GM12875 (cell line): ENCODE measurements around the gene CALML3.

ENCODE experiments used
- H3K4me3 ChIP-seq: one replicate; pipeline ENCODE4 v1.5.1; 2011; ENCODE audit warnings: low read depth, low read length, control low read depth
- CTCF ChIP-seq: IDR thresholded peaks from 2 replicates; pipeline ENCODE4 v1.5.1; 2011; ENCODE audit warnings: low read depth, mild to moderate bottlenecking, control low read depth, inconsistent platforms, low read length, moderate library complexity, borderline replicate concordance; ENCODE audit not compliant: insufficient read depth

CALML3 gene

GRCh38 chr10:5545011-5545410, 20.2 kb downstream of the CALML3 start:
- no peak overlapping the region for H3K4me3 ChIP-seq
- no peak for TF ChIP-seq CTCF

GRCh38 chr10:5545426-5545777, 20.6 kb downstream of the CALML3 start:
- no peak for TF ChIP-seq CTCF
- no peak overlapping the region for H3K4me3 ChIP-seq

DNA sequence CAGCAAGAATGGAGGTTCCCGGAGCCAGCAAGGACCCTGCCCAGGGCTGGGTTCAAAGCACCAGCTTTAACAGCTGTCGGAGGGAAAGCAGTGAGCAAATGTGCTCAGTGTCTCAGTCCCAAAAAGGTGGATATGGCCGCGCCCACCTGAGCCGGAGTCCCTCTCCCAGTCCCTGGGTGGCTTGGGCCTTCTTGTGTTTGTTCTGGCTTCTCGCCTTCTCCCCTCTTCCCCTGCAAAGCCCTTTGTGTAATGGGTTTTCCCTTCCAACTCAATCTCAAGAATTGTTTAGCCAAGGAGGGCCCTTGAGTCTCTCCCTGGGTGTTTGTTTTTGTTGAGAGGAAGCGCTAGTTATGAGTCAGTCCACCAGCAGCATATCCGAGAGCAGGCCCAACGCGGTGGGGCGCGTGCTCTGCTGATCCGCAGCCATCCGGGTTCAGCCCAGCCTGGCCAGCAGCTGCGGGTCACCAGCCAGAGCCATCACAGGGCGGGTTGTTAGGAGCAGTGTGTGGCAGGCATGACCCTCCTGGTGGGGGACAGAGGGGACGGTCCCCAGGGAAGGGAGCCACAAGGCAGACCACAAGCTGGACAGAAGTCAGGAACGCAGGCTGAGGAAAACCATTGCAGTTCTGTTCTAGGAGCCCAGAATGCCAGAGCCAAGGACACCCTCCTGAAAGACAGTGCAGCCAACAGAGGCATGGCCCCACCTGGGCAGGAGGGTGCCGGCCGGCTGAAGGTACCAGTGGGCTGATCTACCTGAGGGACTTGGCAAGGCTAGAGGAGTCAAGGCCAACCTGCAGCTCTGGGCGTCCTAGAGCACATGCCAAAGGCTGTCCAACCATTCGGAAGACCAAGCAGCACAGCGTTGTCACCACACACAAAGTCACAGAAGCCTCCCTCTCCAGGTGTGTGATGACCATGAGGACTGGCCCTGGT, 21.3 kb downstream of the CALML3 start:
- TF ChIP-seq CTCF = no peak
- H3K4me3 ChIP-seq = no peak overlapping the region

GRCh38 chr10:5546891-5547680, 22.3 kb downstream of the CALML3 start:
- no peak overlapping the region for H3K4me3 ChIP-seq
- TF ChIP-seq CTCF = no peak

GRCh38 chr10:5547681-5547930, 22.8 kb downstream of the CALML3 start:
- no peak overlapping the region for H3K4me3 ChIP-seq

GRCh38 chr10:5547931-5548660, 23.3 kb downstream of the CALML3 start:
- no peak overlapping the region for H3K4me3 ChIP-seq
- TF ChIP-seq CTCF = no peak

More at GRCh38 chr10:5547681-5547930, 22.8 kb downstream of the CALML3 start:
- no peak for TF ChIP-seq CTCF
